ENCODE results near the gene GLOD5.
A peak's percentile ranks its signal among the peaks of the same experiment; 100 is the strongest.

Gene GLOD5

GRCh38 chrX:48761674-48762471, at the start of gene GLOD5:
GLOD5 (plus strand) TSS chrX:48761747; CDS start chrX:48761791, 44 bp downstream.
- no peak for DNase-seq

- no peak for DNase-seq
Observed at GRCh38 chrX:48711929-48712505, 49.5 kb upstream of the GLOD5 start.

GRCh38 chrX:48713847-48714246, 47.7 kb upstream of the GLOD5 start:
- no peak for DNase-seq

- no peak for DNase-seq
Observed at GRCh38 chrX:48714573-48714972, 47.0 kb upstream of the GLOD5 start.

GRCh38 chrX:48715072-48715471, 46.5 kb upstream of the GLOD5 start:
- DNase-seq: no peak

- DNase-seq: no peak
Observed at GRCh38 chrX:48715876-48716502, 45.6 kb upstream of the GLOD5 start.

- no peak for DNase-seq
Observed at GRCh38 chrX:48719958-48720357, 41.6 kb upstream of the GLOD5 start.

- no peak for DNase-seq
Observed at GRCh38 chrX:48720577-48721250, 40.8 kb upstream of the GLOD5 start.

GRCh38 chrX:48721916-48722315, 39.6 kb upstream of the GLOD5 start:
- DNase-seq: no peak

- no peak for DNase-seq
Observed at GRCh38 chrX:48726596-48726995, 35.0 kb upstream of the GLOD5 start.

- no peak for DNase-seq
Observed at GRCh38 chrX:48728653-48729052, 32.9 kb upstream of the GLOD5 start.

- DNase-seq: no peak
Observed at GRCh38 chrX:48736303-48736702, 25.2 kb upstream of the GLOD5 start.

GRCh38 chrX:48736878-48737212, 24.7 kb upstream of the GLOD5 start:
- no peak for DNase-seq

- peak; percentile 94 for DNase-seq
Observed at GRCh38 chrX:48737213-48737938, 24.2 kb upstream of the GLOD5 start.

GRCh38 chrX:48737940-48738339, 23.6 kb upstream of the GLOD5 start:
- DNase-seq: no peak

GRCh38 chrX:48741834-48742233, 19.7 kb upstream of the GLOD5 start:
- no peak for DNase-seq

GRCh38 chrX:48745222-48745621, 16.3 kb upstream of the GLOD5 start:
- DNase-seq: no peak

GRCh38 chrX:48747415-48748016, 14.0 kb upstream of the GLOD5 start:
- DNase-seq: no peak

GRCh38 chrX:48749182-48749581, 12.4 kb upstream of the GLOD5 start:
- no peak for DNase-seq

- no peak for DNase-seq
Observed at GRCh38 chrX:48751343-48751742, 10.2 kb upstream of the GLOD5 start.

- DNase-seq: no peak
Observed at GRCh38 chrX:48752498-48752897, 9.0 kb upstream of the GLOD5 start.

- no peak for DNase-seq
Observed at GRCh38 chrX:48753708-48754228, 7.8 kb upstream of the GLOD5 start.

Measured in GDM1 (cell line).